Measurements from ENCODE around the gene FHOD3.

Gene FHOD3

GRCh38 chr18:36685580-36685979 is 388.1 kb downstream of the FHOD3 start:
- ChIA-PET CTCF (interaction anchor here (0.6 to 3.7 kb wide), 2 partner anchors 26 to 72 kb away, joined by 3 to 35 read pairs; no protein-coding TSS in a partner anchor), POLR2A (no interaction called here)
- Histone ChIP-seq H3K9me3 (ENCODE audit: control insufficient read depth, insufficient read depth, low read depth, low read length) (no peaks in the 10 kb centered on the region), H3K36me3 (ENCODE audit: control insufficient read depth in 2 of 2, insufficient read depth in 1 of 2, low read length in 2 of 2) (peaks cover 0 to 4% of the 10 kb centered on the region in 2 experiments; a peak in 1 of 3 replicates), H3K27ac (ENCODE audit: extremely low read depth, low read depth, low read length) (no peak overlapping the region), H3K4me1 (ENCODE audit: control insufficient read depth, insufficient read depth, low read length) (no peaks in the 10 kb centered on the region), H3K4me3 (ENCODE audit: low read depth, low read length) (no peak overlapping the region)
- TF ChIP-seq ZNF416 (tag by site-specific recombination; IDR thresholded peaks at IDR 0.05) (no peak), ZNF830 (tag by site-specific recombination; IDR thresholded peaks at IDR 0.05; ENCODE audit: low read depth) (no peak), SALL2 (tag by site-specific recombination; IDR thresholded peaks at IDR 0.05; ENCODE audit: borderline replicate concordance) (no peak), ZNF169 (tag by site-specific recombination; IDR thresholded peaks at IDR 0.05) (no peak), ZNF558 (tag by site-specific recombination; IDR thresholded peaks at IDR 0.05) (no peak), SP2 (tag by site-specific recombination; IDR thresholded peaks at IDR 0.05) (no peak), FEZF1 (tag by site-specific recombination; IDR thresholded peaks at IDR 0.05) (no peak), ZNF777 (tag by site-specific recombination; IDR thresholded peaks at IDR 0.05; ENCODE audit: borderline replicate concordance) (no peak), PRDM6 (tag by site-specific recombination; IDR thresholded peaks at IDR 0.05) (no peak), ZNF514 (tag by site-specific recombination; IDR thresholded peaks at IDR 0.05) (no peak), ZBTB48 (tag by site-specific recombination; IDR thresholded peaks at IDR 0.05) (no peak), TCF7L2 (IDR thresholded peaks at IDR 0.05; ENCODE audit: borderline replicate concordance, low read depth, low read length) (no peak), ZNF10 (tag by site-specific recombination; IDR thresholded peaks at IDR 0.05) (no peak), REPIN1 (tag by site-specific recombination; IDR thresholded peaks at IDR 0.05; ENCODE audit: low read depth) (no peak), ZNF174 (tag by site-specific recombination; IDR thresholded peaks at IDR 0.05) (no peak), ZNF184 (tag by site-specific recombination; IDR thresholded peaks at IDR 0.05) (no peak), WT1 (tag by site-specific recombination; IDR thresholded peaks at IDR 0.05) (no peak)
- TF ChIP-seq, protein P1, sequence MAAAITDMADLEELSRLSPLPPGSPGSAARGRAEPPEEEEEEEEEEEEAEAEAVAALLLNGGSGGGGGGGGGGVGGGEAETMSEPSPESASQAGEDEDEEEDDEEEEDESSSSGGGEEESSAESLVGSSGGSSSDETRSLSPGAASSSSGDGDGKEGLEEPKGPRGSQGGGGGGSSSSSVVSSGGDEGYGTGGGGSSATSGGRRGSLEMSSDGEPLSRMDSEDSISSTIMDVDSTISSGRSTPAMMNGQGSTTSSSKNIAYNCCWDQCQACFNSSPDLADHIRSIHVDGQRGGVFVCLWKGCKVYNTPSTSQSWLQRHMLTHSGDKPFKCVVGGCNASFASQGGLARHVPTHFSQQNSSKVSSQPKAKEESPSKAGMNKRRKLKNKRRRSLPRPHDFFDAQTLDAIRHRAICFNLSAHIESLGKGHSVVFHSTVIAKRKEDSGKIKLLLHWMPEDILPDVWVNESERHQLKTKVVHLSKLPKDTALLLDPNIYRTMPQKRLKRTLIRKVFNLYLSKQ (tag by site-specific recombination; IDR thresholded peaks at IDR 0.05; ENCODE audit: borderline replicate concordance): no peak
- TF ChIP-seq, protein P2, sequence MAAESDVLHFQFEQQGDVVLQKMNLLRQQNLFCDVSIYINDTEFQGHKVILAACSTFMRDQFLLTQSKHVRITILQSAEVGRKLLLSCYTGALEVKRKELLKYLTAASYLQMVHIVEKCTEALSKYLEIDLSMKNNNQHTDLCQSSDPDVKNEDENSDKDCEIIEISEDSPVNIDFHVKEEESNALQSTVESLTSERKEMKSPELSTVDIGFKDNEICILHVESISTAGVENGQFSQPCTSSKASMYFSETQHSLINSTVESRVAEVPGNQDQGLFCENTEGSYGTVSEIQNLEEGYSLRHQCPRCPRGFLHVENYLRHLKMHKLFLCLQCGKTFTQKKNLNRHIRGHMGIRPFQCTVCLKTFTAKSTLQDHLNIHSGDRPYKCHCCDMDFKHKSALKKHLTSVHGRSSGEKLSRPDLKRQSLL (tag by site-specific recombination; IDR thresholded peaks at IDR 0.05): no peak

DNA sequence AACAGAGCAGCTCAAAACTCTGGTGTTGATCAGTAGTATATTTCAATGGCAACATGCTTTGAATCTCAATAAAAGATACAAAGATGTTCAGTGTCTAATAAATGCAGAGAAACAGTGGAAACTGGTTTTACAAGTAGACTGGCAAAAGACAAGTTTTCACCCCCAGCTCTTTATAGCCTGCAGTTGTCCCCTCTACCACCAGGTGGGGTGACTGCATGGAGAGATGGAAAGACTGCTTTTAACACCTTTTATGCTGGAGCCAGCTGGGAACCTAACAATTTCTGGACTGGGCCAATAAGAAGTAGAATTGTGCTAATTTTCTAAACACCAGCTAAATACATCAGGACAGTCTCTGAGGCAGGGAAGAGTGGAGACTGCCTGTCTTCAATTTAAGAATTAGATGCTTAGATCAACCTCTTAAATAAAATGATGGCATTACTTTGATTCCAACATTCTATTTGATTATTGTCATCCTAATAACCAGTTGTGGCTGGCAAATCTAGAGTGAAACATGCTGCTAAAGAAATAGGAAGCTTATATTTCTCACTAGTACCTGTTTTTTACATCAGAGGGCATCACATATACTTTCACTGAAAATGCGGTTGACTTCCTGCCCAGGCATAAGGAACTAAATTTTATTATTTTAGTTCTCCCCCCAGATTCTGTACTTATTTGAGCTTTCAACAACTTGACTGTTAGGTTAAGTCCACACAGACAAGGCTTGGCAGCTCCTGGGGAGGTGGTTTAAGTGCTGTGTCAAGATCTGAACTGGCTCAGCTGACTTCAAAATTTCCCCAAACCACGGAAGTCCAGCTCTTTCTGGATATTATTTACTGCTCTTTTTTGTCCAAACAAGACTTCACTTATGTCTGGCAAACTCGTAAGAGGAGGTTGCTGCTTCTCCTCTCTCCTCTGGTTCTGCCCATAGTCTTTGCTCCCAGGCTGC is 390.8 kb downstream of the FHOD3 start:
- CTCF ChIA-PET: interaction anchor here (0.6 to 3.7 kb wide), 55 partner anchors 8 to 624 kb away, joined by 3 to 35 read pairs (median 4); no protein-coding TSS in a partner anchor
- H3K9me3 ChIP-seq (ENCODE audit: control insufficient read depth, insufficient read depth, low read depth, low read length): no peaks in the 10 kb centered on the region
- POLR2A ChIA-PET: interaction anchor here (0.5 kb wide), 1 partner anchor 79 kb away, joined by 4 read pairs; no protein-coding TSS in a partner anchor
- TF ChIP-seq ZNF580 (tag by site-specific recombination; IDR thresholded peaks at IDR 0.05) (no peak), ZNF596 (tag by site-specific recombination; IDR thresholded peaks at IDR 0.05) (no peak), YY2 (tag by site-specific recombination; IDR thresholded peaks at IDR 0.05) (no peak), ZNF707 (tag by site-specific recombination; IDR thresholded peaks at IDR 0.05) (no peak), ZFP41 (tag by site-specific recombination; IDR thresholded peaks at IDR 0.05; ENCODE audit: borderline replicate concordance) (no peak), CTCF (tag by site-specific recombination; IDR thresholded peaks at IDR 0.05) (0 out of 2 replicates have a peak, but pooled peaks have one; percentile 35), ZNF311 (tag by site-specific recombination; IDR thresholded peaks at IDR 0.05; ENCODE audit: borderline replicate concordance) (no peak), ZNF449 (tag by site-specific recombination; IDR thresholded peaks at IDR 0.05) (no peak)

More for the DNA sequence above, 390.8 kb downstream of the FHOD3 start:
- Histone ChIP-seq H3K27ac (ENCODE audit: extremely low read depth, low read depth, low read length) (no peak overlapping the region), H3K4me1 (ENCODE audit: control insufficient read depth, insufficient read depth, low read length) (no peaks in the 10 kb centered on the region), H3K4me3 (ENCODE audit: low read depth, low read length) (no peak overlapping the region), H3K36me3 (ENCODE audit: control insufficient read depth in 2 of 2, insufficient read depth in 1 of 2, low read length in 2 of 2) (peaks cover 0 to 4% of the 10 kb centered on the region in 2 experiments; a peak in 1 of 3 replicates)
